NK-92 (cell line): ENCODE data around the gene CD2AP.

Source experiments
- DNase-seq: peaks from one replicate; lab custom pipeline; 2025; ENCODE audit not compliant: unreplicated experiment; lab: John Stamatoyannopoulos, UW

CD2AP gene

DNA sequence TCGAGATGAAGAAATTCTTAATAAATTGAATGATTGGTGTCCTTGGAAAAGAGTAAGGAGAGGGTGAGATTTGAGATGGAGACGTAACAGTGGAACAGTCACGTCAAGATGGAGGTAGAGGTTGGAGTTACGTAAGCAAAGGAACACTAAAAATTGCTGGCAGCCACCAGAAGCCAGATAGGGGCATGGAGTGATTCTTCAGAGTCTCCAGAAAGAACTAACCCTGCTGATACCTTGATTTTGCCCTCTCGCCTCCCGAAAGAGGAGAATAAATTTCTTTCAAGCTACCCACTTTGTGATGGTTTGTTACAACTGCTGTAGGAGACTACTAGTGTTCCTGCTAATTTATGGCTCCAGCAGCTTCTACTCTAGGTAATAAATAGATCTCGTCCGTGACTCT, 17.6 kb downstream of the CD2AP start:
- no peak for DNase-seq

DNA sequence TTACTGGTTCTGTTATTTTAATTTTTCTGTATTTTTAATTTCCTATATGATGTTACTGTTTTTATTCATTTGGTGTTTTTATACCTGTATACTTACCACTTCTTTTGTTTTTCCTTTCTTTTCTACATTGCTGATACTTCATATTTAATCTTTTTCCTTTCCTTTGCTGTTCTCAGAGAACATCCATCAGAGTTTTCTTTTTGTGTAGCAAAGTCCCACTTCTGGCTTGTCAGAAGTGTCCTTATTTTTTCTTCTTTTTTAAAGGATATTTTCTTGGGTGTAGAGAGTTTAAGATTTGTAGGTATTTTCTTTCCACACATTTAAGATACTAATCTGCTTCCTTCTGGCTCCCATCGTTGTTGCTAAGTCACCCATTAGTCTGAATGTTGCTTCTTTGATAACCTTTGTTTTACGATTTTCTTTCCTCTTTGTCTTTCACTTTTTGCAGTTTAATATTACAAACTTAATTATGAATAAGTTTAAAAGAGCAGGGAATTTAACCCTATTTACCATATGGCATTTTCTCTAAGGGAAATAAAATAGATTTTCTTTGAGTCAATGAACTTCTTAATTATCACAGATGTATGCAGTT, 18.5 kb downstream of the CD2AP start:
- no peak for DNase-seq

DNA sequence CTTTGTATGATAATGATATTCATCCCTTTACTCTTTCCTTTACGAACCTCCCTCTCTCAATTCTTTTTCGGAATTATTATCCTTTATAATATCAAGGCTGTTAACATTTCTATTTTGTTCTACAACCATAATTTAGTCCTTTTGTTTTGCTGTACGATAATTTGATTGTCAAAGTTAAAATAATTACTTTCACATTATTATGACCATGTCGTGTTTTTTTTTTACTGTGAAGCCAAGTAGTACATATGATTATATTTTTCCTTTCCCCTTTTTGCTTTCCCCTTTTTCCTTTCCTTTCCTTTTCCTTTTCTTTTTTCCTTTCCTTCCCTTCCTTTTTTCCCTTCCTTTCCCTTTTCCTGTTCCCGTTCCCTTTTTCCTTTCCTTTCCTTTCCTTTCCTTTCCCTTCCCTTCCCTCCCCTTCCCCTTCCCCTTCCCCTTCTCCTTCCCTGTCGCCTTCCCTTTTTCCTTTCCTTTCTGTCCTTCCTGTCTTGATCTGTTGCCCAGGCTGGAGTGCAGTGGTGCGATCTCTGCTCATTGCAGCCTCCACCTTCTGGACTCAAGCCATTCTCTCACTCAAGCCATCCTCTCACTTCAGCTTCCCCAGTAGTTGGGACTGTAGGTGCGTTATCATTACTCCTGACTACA, 19.5 kb downstream of the CD2AP start:
- no peak for DNase-seq

DNA sequence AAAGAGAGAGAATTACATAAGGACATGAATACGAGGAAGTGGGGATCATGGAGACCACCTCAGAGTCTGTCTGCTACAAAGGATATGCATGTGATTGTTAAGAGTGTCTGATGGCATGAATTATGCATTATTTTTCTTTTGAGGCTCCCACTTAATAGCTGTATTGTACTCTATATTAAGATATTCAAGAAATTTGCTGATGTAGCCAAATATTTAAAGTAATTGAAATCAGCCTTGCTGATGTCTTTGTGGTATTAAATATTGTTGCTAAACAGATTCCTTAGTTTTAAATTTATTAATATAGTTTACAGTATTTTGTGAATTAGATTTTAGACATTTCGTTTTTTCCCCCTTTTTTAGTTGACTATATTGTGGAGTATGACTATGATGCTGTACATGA, 25.3 kb downstream of the CD2AP start:
- DNase-seq, result no peak

DNA sequence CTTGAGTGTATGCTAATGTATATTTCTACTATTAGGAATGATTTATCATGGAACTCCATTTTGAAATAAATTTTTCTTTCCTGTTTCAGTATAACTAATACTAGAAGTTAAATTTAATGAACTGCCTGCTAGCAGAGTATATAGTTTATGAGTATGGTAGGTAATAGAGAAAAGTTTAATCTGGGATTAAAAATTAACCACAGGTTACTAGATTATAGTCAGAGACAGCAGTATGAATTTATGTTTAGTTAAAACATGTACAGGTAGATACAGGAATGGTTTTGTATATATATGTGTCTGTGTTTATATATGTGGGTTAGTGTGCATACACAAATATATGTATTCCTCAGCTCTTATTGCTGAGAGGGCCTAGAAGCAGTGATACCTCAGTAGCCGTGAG, 32.3 kb downstream of the CD2AP start:
- DNase-seq, result no peak

DNA sequence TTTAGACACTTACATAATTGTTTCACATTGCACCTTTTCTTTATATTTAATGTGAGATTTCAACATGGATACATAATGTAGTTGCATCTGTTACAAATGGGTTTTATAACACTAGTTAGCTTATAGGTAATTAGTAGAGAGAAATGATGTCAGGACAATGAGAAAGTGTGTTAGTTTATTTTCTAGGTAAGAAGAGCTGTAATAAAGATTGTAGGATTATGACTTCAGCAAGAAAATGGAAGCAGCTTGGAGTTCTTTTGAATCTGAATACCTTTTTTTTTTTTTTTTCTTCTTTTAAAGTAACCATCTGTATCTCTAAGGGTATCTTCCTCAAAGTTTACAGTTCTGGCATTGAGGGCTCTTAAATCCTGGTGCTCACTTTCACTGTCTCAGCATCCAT, 35.3 kb downstream of the CD2AP start:
- no peak for DNase-seq

DNA sequence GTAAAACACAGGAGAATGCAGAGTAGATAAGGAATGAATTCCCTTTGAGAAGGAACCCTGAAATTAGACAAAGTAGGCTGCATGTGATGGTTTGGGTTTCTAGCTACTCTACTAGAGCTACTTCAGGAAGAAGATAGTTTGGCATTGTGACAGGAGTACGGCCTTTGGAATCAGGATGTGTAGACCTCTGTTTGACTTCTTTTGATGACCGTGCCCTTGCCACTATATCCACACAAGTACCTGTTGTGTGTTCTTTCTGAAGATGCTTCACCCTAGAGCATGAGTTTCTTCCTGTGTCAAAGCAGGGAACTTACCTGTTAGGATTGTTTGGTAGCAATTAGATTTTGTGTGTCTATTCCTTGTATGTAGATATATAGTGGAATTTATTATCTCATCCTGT, 41.7 kb downstream of the CD2AP start:
- no peak for DNase-seq

DNA sequence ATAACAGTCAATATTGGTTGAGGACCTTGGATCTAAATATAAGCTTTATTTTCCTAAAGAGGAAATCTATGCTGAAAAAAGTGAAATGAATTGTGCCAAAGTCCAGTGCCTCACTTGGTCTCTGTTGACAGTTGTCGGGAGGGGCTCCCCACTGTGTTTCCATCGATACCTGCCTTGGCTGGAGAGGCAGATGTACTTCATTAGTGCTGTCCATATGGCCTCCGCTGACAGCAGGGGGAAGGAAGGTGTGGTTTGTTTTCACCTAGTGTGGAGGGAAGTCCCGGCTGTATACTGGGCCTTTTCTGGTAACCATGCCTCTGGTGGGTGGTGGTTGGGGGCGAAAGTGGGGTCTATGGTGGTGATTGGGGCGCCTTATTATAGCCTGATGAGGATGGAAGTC, 42.7 kb downstream of the CD2AP start:
- DNase-seq, result no peak

DNA sequence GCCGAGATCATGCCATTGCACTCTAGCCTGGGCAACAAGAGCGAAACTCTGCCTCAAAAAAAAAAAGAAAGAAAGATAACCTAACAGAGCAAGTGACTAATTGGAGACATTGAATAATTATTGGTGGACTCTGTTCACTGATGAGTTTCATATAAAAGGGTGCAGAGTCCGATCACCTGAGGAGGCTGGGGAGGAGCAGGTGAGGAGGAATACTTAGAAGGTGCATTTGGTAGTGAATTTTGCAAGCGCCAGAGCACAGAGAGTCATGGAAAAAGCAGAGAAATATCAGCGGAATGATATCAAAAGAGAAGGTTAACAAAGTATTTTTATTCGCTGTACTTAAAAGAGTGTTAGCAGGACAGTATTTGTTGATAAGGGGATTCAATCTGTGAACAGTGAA, 44.4 kb downstream of the CD2AP start:
- no peak for DNase-seq

DNA sequence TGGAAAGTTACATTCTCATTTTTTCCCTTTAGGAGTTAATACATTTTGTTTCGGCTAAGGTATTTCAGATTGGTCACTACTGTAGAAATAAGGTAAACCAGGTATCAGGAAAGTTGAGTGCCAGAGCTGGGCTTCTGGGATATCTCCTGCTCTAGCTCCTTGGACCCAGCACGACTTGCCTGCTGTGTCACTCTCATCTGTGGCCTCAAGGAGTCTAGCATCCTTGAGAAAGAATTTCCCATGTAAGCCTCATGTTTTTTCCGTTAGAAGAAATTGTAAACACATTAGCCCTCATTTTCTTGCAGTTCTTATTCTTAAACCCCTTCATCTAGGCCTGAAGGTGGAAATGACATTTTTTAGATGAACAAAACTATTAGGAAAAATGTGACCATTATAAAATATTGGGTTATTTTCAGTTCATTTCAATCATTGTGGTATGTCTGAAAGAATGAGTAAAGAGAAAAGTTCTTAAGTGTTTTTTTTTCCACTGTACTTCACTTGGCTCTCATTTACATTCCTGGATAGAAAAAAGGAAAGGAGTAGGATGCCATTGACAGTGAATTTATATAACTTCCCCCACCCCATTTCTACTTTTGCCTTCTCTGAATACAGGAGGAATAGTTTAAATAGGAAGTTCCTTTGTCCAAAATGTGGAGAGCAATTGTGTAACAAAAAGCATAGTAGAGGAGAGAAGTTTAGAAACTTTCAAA, 46.7 kb downstream of the CD2AP start:
- no peak for DNase-seq

DNA sequence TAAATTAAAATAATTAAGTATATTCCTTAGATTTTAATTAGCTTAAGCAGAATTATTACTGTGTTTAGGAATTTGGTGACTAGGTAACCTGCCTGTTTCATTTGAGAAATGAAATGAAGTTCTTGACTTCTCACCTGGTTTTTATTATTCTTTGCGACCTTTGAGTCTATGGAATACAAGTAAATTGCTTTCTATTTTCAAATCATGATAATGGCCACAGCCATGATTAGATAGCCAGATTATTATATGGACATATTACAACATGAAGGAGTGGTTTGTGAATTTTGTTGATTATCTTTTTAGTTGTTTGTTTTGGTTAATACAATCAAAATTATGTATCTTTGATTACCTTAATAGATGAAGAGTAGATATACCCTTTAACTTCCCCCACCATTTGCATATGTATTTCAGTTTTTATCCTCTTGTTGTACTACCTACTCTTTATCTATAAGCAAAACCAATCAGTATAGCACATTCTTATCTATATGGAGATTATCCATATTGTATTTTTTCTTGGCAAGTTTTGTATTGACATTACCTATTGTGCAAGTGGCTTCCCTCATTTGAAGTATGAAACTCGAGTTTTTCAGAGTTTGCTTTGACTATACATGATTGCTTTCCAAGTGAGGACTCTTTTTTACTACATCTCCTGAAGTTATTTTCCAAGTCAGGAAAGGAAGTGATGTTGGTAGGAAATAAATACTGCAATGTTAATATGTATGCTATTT, 47.9 kb downstream of the CD2AP start:
- DNase-seq, result no peak

DNA sequence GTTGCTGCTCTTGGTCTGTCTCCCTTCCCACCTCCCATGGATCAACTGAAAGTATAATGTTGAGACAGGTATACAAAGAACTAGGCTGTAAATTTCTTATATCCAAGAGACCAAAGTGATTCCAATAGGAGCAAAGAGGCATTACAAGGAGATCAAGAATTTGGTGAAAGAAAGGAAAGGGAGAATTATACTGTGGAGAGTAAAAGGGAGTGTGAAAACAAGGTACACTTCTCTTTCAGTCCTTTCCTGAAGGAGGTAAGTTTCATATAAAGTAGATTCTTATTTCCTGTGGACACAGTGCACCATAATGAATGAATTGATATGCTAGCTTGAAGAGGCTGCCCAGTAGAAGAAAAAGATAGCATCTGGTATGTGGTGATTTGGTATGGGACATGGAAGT, 49.7 kb downstream of the CD2AP start:
- DNase-seq, result no peak

DNA sequence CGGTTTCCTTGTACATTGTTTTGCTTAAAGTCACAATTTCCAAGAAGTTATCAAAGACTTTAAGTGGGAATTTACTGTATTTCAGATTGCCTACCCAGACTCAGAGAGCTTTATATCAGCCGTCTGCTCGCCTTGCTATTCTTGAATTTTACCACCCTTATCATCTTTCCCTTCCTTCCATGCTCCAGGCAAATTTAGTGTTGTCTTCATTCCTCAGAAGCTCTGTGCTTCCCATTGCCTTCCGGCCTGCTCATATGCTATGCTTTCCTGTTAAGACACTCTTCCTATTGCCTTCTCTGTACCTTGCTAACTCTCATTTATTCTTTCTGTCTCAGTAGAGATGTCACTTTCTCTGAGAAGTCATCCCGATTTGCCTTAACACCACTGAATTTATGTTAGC, 52.1 kb downstream of the CD2AP start:
- DNase-seq, result no peak

DNA sequence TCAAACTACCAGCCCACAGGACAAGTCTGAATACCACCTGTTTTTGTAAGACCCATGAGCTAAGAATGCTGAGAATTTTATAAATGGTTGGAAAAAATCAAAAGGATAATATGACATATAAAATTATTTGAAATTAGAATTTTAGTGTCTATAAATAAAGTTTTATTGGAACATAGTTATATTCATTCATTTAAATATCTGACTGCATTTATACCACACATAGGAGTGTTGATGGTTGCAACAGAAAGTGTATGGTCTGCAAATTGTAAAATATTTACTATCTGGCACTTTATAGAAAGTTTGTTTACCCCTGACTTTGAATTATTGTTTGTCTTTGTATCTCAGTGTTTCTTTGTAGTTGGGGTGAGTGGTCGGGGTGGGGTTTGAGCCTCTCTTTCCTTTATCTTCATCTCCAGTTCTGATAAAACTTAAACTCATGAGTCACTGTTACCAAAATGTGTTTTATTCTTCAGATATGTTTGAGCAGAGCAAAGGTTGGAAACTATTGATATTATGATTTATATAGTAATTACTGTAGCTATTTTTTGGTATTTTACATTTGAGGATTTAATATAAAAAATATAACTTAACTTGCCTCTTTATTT, 55.5 kb downstream of the CD2AP start:
- no peak for DNase-seq

DNA sequence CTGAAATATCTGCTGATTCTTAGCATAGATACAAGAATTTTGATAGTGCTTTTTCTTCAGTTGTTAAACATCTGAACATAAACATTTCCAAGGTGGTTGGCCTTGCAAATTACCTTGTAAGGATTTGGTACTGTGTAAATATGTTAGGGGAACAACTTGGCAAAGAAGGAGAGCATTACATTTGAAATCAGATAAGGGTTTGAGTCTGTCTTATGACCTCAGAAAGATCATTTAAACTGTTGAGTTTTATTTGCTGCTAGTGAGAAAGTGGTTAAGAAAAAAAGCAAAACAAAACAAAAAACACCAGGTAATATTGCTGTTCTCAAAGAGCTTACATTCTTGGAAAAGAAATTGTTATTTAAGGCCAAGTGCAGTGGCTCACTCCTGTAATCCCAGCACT, 56.5 kb downstream of the CD2AP start:
- DNase-seq, result no peak

DNA sequence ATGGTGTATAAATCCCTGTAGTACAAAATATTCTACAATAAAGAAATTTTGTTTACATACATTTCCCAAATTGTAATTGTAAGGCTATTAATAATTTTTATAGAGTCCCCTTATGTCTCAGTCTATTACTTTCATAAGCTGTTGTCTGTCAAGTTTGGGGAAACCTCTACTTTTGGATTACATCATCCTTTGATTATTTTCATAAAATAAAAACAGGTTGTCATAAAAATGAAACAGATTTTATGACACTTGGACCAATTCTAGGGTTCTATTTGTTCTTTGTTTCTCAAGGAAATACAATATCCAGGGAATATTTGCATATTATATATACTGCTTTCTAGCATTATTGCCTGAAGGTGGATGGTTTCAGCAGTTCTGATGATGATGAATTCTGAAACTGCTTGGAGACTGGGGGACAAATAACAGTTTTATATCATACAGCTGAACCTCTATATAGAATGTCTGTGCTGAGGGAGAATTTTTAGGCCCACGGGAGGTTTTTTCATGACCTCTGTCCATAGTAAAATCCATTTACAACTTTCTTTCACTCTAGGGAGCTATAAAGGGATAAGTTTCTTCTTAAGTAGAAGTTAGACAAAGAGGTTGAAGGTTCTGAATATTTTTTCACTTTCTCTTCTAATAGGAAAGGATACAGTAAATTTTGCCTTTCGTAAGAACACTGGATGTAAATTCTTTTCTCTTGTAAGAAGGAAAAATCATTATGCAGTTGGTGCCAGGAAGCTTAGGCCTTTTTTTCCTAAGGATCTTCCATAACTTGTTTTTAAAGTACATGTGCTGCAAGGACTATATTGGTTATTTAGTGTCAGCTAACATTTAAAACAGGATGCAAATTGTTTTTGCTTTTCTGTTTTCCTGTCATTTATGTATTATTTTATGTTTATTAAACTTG, 58.0 kb downstream of the CD2AP start:
- no peak for DNase-seq

DNA sequence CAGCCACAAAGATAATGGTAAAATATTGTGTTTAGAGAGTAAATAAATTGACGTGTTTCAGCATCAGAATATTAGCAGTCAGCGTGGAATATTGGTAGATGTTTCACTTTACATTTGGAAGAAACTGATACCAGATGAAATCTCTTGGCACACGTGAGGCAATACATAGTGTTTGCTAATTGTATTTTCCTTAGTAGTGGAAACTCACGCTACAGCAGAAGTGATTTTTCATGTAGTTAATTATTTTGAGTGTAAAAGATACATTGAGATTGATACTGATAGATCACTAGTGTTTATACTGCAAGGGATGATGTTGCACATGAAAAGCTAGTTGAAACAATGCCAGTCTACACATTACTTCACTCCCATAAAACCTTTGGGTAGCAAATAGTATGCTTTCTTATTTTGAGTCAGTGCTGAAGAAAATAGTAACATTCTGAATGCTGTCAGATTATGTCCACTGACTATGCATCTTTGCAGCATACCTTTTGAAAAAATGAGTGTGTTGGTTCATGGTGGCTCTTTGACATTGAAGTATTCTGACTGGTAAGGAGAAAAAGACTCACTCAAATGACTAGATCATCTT, 59.3 kb downstream of the CD2AP start:
- DNase-seq, result no peak

DNA sequence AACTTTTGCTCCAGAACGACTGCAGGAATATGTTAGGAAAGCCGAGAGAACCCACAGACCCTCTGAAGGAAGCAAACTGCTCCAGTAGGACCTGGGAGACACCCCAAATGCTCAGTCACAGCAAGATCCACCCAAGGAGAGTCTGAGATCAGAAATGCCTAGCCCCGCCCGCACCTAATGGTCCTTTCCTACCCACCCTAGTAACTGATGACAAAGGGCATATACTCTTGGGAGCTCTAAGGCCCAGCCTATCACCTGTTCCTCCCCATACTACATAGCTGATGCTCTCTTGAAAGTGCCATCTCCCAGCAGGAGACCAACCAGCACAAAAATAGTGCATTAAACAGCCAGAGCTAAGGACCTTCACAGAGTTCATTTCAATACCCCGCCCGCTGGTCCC, 67.6 kb downstream of the CD2AP start:
- no peak for DNase-seq

DNA sequence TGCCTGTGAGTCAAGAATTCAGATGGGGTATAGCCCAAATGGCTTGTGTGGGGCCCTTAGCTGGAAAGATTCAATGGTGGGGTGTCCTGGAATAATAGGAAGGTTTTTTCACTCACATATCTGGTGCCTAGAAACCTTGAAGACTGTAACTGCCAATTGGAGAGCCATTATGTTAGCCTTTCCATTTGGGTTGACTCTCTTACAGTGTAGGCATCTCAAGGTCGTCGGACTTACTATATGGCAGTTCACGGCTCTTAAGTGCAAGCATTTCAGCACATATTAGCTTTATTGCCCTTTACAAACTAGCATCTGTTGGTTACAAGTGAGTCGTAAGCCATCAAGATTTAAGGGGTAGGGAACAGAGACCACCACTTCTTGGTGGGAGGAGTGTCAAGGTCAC, 74.1 kb downstream of the CD2AP start:
- DNase-seq, result no peak

DNA sequence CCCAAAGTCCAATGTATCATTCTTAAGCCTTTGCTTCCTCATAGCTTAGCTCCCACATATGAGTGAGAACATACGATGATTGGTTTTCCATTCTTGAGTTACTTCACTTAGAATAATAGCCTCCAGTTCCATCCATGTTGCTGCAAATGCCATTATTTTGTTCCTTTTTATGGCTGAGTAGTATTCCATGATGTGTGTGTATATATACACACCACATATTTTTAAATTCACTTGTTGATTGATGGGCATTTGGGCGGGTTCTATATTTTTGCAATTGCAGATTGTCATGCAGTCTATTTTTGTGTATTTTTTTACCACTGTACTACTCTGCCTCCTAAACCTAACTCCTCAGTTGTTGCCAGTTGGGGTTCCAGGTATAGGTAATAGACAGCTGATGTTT, 74.7 kb downstream of the CD2AP start:
- DNase-seq, result no peak
